WTC11 (cell line): ENCODE results near the gene ZNF225. TPM values are rescaled to one million over a fixed set of nuclear protein-coding genes. Genes with fewer than 3 reads are reported as not detected.
A peak's percentile ranks its signal among the peaks of the same experiment; 100 is the strongest.

Source experiments
- ATAC-seq: fragments of 200-7000 bp; cut with Tn5 transposase; 2 replicates; pipeline ENCODE4 v1.10.0; 2021; ENCODE audit warnings: mild to moderate bottlenecking, moderate library complexity
- CTCF ChIA-PET: fragments of 300-600 bp; sonication (Branson Sonifier 250); formaldehyde crosslinking; loops from one replicate; lab custom pipeline; 2021; ENCODE audit warnings: antibody characterized with exemption; lab: Charles Lee
- POLR2A ChIA-PET: fragments of 350-600 bp; sonication (Branson Sonifier 250); formaldehyde crosslinking; loops from one replicate; lab custom pipeline; 2021; ENCODE audit warnings: antibody characterized with exemption; lab: Charles Lee
- DNase-seq: peaks from one replicate; pipeline ENCODE4 v3.0.0; 2021; ENCODE audit warnings: low spot score
- H3K27ac Mint-ChIP-seq: 2 replicates; pipeline ENCODE4 v1.8.0; 2021; ENCODE audit warnings: mixed read lengths
- H3K27me3 Mint-ChIP-seq: 2 replicates; pipeline ENCODE4 v1.8.0; 2021; ENCODE audit warnings: low read depth, mild to moderate bottlenecking, moderate library complexity, mixed read lengths
- H3K36me3 Mint-ChIP-seq: 2 replicates; pipeline ENCODE4 v1.8.0; 2021; ENCODE audit warnings: mixed read lengths
- H3K4me1 Mint-ChIP-seq: 2 replicates; pipeline ENCODE4 v1.8.0; 2022; ENCODE audit warnings: mixed read lengths
- H3K4me3 Mint-ChIP-seq: 2 replicates; pipeline ENCODE4 v1.8.0; 2021; ENCODE audit warnings: mild to moderate bottlenecking, moderate library complexity, mixed read lengths
- H3K9me3 Mint-ChIP-seq: 2 replicates; pipeline ENCODE4 v1.8.0; 2021; ENCODE audit warnings: mixed read lengths
- CREB1 ChIP-seq: sonication (generic); formaldehyde crosslinking; IDR thresholded peaks from 2 replicates; pipeline ENCODE4 v1.8.0; 2023; ENCODE audit warnings: mild to moderate bottlenecking, missing genetic modification reagents
- EMX1 ChIP-seq: fragments of 250-450 bp; sonication (Bioruptor Pico); IDR thresholded peaks from 2 replicates; pipeline ENCODE4 v1.8.0; 2021; ENCODE audit warnings: mild to moderate bottlenecking
- FOXJ3 ChIP-seq: sonication (generic); formaldehyde crosslinking; IDR thresholded peaks from 2 replicates; pipeline ENCODE4 v1.9.0; 2021; ENCODE audit warnings: missing genetic modification reagents, mild to moderate bottlenecking, borderline replicate concordance
- FOXK1 ChIP-seq: sonication (generic); formaldehyde crosslinking; IDR thresholded peaks from 2 replicates; pipeline ENCODE4 v1.8.0; 2022; ENCODE audit warnings: mild to moderate bottlenecking, moderate library complexity, missing genetic modification reagents
- IRF2 ChIP-seq: sonication (generic); formaldehyde crosslinking; IDR thresholded peaks from 2 replicates; pipeline ENCODE4 v1.8.0; 2022; ENCODE audit warnings: low read depth, missing genetic modification reagents, borderline replicate concordance
- KAT7 ChIP-seq: sonication (generic); formaldehyde crosslinking; IDR thresholded peaks from 2 replicates; pipeline ENCODE4 v1.8.1; 2023; ENCODE audit warnings: missing genetic modification reagents, mild to moderate bottlenecking, borderline replicate concordance
- NFYB ChIP-seq: sonication (generic); formaldehyde crosslinking; conservative IDR thresholded peaks from 2 replicates; pipeline ENCODE4 v1.8.0; 2022; ENCODE audit warnings: low read depth, missing genetic modification reagents
- NR1H2 ChIP-seq: sonication (generic); formaldehyde crosslinking; IDR thresholded peaks from 2 replicates; pipeline ENCODE4 v1.9.0; 2021; ENCODE audit warnings: mild to moderate bottlenecking, moderate library complexity, missing genetic modification reagents
- PRRX2 ChIP-seq: fragments of 250-450 bp; sonication (Bioruptor Pico); IDR thresholded peaks from 2 replicates; pipeline ENCODE4 v1.8.0; 2021; ENCODE audit warnings: mild to moderate bottlenecking
- SMAD4 ChIP-seq: sonication (generic); formaldehyde crosslinking; IDR thresholded peaks from 2 replicates; pipeline ENCODE4 v1.8.0; 2022; ENCODE audit warnings: mild to moderate bottlenecking, missing genetic modification reagents
- SOX15 ChIP-seq: fragments of 250-450 bp; sonication (Bioruptor Pico); IDR thresholded peaks from 2 replicates; pipeline ENCODE4 v1.9.0; 2021; ENCODE audit warnings: mild to moderate bottlenecking
- SP1 ChIP-seq: sonication (generic); formaldehyde crosslinking; conservative IDR thresholded peaks from 2 replicates; pipeline ENCODE4 v1.8.1; 2022; ENCODE audit warnings: missing genetic modification reagents
- TEAD1 ChIP-seq: sonication (generic); formaldehyde crosslinking; IDR thresholded peaks from 2 replicates; pipeline ENCODE4 v1.8.0; 2022; ENCODE audit warnings: mild to moderate bottlenecking, missing genetic modification reagents
- TEAD4 ChIP-seq: sonication (generic); formaldehyde crosslinking; IDR thresholded peaks from 2 replicates; pipeline ENCODE4 v1.8.0; 2022; ENCODE audit warnings: mild to moderate bottlenecking, missing genetic modification reagents
- ZBTB21 ChIP-seq: sonication (generic); formaldehyde crosslinking; IDR thresholded peaks from 2 replicates; pipeline ENCODE4 v1.8.1; 2023; ENCODE audit warnings: mild to moderate bottlenecking, missing genetic modification reagents, borderline replicate concordance
- ZNF232 ChIP-seq: sonication (generic); formaldehyde crosslinking; IDR thresholded peaks from 2 replicates; pipeline ENCODE4 v1.8.0; 2022; ENCODE audit warnings: mild to moderate bottlenecking, missing genetic modification reagents
- ZNF423 ChIP-seq: fragments of 250-450 bp; sonication (Bioruptor Pico); IDR thresholded peaks from 2 replicates; pipeline ENCODE4 v2.1.2; 2022; ENCODE audit warnings: mild to moderate bottlenecking, moderate library complexity
- total RNA-seq: library from RNA; stranded (reverse); gene quantifications from 3 replicates; pipeline ENCODE4 v1.2.3, GENCODE V29; 2021
- TF ChIP-seq, protein P1 (sequence below): sonication (generic); formaldehyde crosslinking; conservative IDR thresholded peaks from 2 replicates; pipeline ENCODE4 v1.8.1; 2022; ENCODE audit warnings: mild to moderate bottlenecking, missing genetic modification reagents
- TF ChIP-seq, protein P2 (sequence below): sonication (generic); formaldehyde crosslinking; IDR thresholded peaks from 2 replicates; pipeline ENCODE4 v1.8.1; 2023; ENCODE audit warnings: mild to moderate bottlenecking, missing genetic modification reagents
- TF ChIP-seq, protein P3 (sequence below): sonication (generic); formaldehyde crosslinking; IDR thresholded peaks from 2 replicates; pipeline ENCODE4 v1.8.1; 2022; ENCODE audit warnings: low read depth, mild to moderate bottlenecking, moderate library complexity, missing genetic modification reagents, borderline replicate concordance
- TF ChIP-seq, protein P4 (sequence below): sonication (generic); formaldehyde crosslinking; IDR thresholded peaks from 2 replicates; pipeline ENCODE4 v1.8.1; 2022; ENCODE audit warnings: low read depth, missing genetic modification reagents, borderline replicate concordance
- TF ChIP-seq, protein P5 (sequence below): fragments of 250-450 bp; sonication (Bioruptor Pico); IDR thresholded peaks from 2 replicates; pipeline ENCODE4 v1.9.0; 2021; ENCODE audit warnings: mild to moderate bottlenecking
- TF ChIP-seq, protein P6 (sequence below): sonication (generic); formaldehyde crosslinking; IDR thresholded peaks from 2 replicates; pipeline ENCODE4 v1.8.1; 2023; ENCODE audit warnings: mild to moderate bottlenecking, missing genetic modification reagents
- TF ChIP-seq, protein P7 (sequence below): fragments of 200-600 bp; IDR thresholded peaks from 2 replicates; pipeline ENCODE4 v1.8.0; 2022; ENCODE audit warnings: antibody characterized with exemption
- TF ChIP-seq, protein P8 (sequence below): sonication (generic); formaldehyde crosslinking; IDR thresholded peaks from 2 replicates; pipeline ENCODE4 v1.8.1; 2022; ENCODE audit warnings: mild to moderate bottlenecking, moderate library complexity, missing genetic modification reagents

The ZNF225 gene
- total RNA-seq, 1 experiment from 2014 or later, result 3.9 TPM

DNA sequence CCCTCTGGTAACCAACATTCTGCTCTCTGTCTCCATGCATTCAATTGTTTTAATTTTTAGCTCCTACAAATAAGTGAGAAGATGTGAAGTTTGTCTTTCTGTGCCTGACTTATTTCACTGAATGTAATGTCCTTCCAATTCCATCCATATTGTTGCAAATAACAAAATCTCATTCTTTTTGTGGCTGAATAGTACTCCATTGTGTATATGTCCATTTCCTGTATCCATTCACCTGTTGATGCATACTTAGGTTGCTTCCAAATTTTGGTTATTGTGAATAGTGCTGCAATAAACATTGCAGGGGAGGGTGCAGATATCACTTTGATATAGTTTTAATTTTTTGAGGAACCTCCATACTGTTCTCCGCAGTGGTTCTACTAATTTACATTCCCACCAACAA, 43.8 kb upstream of the ZNF225 start (continued):
- TF ChIP-seq ZNF232 (CRISPR knock-in tag), result no peak
- no peak for TF ChIP-seq SMAD4 (CRISPR knock-in tag)
- no peak for TF ChIP-seq SOX15

DNA sequence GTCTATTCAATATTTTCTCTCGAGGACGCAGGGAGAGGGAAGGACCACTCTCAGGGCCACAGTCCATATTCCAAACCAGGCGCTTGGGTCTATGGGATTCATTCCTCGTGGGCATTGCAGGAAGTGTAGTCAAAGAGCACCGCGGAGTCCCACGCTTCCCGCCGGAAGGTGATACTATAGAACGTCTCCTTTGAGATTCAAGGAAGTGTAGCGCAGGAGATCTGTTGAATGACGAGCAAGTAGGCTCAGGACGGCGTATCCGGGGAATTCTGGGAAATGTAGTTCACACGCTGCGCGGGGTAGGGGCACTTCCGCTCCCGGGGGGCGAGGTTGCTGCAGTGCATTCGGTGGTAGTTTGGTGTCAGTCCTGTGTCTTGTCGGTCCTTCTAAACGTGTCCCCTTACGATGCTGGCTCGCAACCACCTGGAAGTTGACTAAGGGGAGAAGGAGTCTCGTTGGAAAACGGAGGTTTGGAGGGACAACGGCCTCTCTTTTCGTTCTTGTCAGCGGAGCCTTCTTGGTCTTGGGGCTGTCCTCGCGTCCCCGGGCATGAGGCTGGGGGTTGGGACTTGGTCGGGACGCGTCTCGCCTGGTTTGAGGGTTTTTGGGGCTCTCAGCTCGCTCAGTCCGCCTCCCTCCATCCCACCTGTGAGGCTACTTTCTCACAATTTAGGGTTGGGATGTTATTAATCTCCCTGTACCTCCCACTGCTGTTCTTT, 41.2 kb upstream of the ZNF225 start, which contains the start of gene ZNF284:
ZNF284 (plus strand) TSS at position 336 of the 719 bp plus-strand sequence. CDS start 4,231 bp downstream, outside the sequence.
- peaks cover 44% of the 10 kb centered on the region for H3K9me3 Mint-ChIP-seq
- H3K4me1 Mint-ChIP-seq, result peaks cover 16% of the 10 kb centered on the region
- ATAC-seq (peak; percentile 99), DNase-seq (peak; percentile 88)
- H3K36me3 Mint-ChIP-seq, result peaks cover 31% of the 10 kb centered on the region
- POLR2A ChIA-PET, result interaction anchor here (0.6 kb wide), 1 partner anchor 325 kb away, joined by 3 read pairs; no protein-coding TSS in a partner anchor
- peaks cover 24% of the 10 kb centered on the region for H3K27me3 Mint-ChIP-seq
- H3K4me3 Mint-ChIP-seq, result peak within 1 kb of the TSS; percentile 89
- H3K27ac Mint-ChIP-seq, result peak within 1 kb of the TSS; percentile 66
- CTCF ChIA-PET, result interaction anchor here (1.4 kb wide), 1 partner anchor 69 kb away, joined by 3 read pairs; no protein-coding TSS in a partner anchor
- TF ChIP-seq, protein P1, sequence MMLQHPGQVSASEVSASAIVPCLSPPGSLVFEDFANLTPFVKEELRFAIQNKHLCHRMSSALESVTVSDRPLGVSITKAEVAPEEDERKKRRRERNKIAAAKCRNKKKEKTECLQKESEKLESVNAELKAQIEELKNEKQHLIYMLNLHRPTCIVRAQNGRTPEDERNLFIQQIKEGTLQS (CRISPR knock-in tag), result no peak
- TF ChIP-seq SP1 (CRISPR knock-in tag) (0 out of 2 replicates have a peak, but pooled peaks have one; percentile 24), TEAD4 (CRISPR knock-in tag) (no peak), CREB1 (CRISPR knock-in tag) (no peak), NR1H2 (no peak), ZBTB21 (CRISPR knock-in tag) (no peak), TEAD1 (no peak), NFYB (CRISPR knock-in tag) (no peak), ZNF423 (CRISPR knock-in tag) (no peak), FOXJ3 (CRISPR knock-in tag) (no peak), KAT7 (no peak), PRRX2 (CRISPR knock-in tag) (no peak), EMX1 (no peak), IRF2 (CRISPR knock-in tag) (no peak), FOXK1 (CRISPR knock-in tag) (peak; percentile 18; the same call in 1 of the 2 replicates)
- TF ChIP-seq, protein P2, sequence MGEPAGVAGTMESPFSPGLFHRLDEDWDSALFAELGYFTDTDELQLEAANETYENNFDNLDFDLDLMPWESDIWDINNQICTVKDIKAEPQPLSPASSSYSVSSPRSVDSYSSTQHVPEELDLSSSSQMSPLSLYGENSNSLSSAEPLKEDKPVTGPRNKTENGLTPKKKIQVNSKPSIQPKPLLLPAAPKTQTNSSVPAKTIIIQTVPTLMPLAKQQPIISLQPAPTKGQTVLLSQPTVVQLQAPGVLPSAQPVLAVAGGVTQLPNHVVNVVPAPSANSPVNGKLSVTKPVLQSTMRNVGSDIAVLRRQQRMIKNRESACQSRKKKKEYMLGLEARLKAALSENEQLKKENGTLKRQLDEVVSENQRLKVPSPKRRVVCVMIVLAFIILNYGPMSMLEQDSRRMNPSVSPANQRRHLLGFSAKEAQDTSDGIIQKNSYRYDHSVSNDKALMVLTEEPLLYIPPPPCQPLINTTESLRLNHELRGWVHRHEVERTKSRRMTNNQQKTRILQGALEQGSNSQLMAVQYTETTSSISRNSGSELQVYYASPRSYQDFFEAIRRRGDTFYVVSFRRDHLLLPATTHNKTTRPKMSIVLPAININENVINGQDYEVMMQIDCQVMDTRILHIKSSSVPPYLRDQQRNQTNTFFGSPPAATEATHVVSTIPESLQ, result no peak
- TF ChIP-seq, protein P3, sequence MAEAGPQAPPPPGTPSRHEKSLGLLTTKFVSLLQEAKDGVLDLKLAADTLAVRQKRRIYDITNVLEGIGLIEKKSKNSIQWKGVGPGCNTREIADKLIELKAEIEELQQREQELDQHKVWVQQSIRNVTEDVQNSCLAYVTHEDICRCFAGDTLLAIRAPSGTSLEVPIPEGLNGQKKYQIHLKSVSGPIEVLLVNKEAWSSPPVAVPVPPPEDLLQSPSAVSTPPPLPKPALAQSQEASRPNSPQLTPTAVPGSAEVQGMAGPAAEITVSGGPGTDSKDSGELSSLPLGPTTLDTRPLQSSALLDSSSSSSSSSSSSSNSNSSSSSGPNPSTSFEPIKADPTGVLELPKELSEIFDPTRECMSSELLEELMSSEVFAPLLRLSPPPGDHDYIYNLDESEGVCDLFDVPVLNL (CRISPR knock-in tag), result no peak
- TF ChIP-seq, protein P4, sequence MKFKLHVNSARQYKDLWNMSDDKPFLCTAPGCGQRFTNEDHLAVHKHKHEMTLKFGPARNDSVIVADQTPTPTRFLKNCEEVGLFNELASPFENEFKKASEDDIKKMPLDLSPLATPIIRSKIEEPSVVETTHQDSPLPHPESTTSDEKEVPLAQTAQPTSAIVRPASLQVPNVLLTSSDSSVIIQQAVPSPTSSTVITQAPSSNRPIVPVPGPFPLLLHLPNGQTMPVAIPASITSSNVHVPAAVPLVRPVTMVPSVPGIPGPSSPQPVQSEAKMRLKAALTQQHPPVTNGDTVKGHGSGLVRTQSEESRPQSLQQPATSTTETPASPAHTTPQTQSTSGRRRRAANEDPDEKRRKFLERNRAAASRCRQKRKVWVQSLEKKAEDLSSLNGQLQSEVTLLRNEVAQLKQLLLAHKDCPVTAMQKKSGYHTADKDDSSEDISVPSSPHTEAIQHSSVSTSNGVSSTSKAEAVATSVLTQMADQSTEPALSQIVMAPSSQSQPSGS (CRISPR knock-in tag), result no peak
- TF ChIP-seq, protein P5, sequence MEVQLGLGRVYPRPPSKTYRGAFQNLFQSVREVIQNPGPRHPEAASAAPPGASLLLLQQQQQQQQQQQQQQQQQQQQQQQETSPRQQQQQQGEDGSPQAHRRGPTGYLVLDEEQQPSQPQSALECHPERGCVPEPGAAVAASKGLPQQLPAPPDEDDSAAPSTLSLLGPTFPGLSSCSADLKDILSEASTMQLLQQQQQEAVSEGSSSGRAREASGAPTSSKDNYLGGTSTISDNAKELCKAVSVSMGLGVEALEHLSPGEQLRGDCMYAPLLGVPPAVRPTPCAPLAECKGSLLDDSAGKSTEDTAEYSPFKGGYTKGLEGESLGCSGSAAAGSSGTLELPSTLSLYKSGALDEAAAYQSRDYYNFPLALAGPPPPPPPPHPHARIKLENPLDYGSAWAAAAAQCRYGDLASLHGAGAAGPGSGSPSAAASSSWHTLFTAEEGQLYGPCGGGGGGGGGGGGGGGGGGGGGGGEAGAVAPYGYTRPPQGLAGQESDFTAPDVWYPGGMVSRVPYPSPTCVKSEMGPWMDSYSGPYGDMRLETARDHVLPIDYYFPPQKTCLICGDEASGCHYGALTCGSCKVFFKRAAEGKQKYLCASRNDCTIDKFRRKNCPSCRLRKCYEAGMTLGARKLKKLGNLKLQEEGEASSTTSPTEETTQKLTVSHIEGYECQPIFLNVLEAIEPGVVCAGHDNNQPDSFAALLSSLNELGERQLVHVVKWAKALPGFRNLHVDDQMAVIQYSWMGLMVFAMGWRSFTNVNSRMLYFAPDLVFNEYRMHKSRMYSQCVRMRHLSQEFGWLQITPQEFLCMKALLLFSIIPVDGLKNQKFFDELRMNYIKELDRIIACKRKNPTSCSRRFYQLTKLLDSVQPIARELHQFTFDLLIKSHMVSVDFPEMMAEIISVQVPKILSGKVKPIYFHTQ (CRISPR knock-in tag), result no peak
- TF ChIP-seq, protein P6, sequence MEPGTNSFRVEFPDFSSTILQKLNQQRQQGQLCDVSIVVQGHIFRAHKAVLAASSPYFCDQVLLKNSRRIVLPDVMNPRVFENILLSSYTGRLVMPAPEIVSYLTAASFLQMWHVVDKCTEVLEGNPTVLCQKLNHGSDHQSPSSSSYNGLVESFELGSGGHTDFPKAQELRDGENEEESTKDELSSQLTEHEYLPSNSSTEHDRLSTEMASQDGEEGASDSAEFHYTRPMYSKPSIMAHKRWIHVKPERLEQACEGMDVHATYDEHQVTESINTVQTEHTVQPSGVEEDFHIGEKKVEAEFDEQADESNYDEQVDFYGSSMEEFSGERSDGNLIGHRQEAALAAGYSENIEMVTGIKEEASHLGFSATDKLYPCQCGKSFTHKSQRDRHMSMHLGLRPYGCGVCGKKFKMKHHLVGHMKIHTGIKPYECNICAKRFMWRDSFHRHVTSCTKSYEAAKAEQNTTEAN, result 0 out of 2 replicates have a peak, but pooled peaks have one; percentile 29
- TF ChIP-seq, protein P7, sequence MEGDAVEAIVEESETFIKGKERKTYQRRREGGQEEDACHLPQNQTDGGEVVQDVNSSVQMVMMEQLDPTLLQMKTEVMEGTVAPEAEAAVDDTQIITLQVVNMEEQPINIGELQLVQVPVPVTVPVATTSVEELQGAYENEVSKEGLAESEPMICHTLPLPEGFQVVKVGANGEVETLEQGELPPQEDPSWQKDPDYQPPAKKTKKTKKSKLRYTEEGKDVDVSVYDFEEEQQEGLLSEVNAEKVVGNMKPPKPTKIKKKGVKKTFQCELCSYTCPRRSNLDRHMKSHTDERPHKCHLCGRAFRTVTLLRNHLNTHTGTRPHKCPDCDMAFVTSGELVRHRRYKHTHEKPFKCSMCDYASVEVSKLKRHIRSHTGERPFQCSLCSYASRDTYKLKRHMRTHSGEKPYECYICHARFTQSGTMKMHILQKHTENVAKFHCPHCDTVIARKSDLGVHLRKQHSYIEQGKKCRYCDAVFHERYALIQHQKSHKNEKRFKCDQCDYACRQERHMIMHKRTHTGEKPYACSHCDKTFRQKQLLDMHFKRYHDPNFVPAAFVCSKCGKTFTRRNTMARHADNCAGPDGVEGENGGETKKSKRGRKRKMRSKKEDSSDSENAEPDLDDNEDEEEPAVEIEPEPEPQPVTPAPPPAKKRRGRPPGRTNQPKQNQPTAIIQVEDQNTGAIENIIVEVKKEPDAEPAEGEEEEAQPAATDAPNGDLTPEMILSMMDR, result no peak
- TF ChIP-seq, protein P8, sequence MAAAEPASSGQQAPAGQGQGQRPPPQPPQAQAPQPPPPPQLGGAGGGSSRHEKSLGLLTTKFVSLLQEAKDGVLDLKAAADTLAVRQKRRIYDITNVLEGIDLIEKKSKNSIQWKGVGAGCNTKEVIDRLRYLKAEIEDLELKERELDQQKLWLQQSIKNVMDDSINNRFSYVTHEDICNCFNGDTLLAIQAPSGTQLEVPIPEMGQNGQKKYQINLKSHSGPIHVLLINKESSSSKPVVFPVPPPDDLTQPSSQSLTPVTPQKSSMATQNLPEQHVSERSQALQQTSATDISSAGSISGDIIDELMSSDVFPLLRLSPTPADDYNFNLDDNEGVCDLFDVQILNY (CRISPR knock-in tag), result no peak
